Left forelimb (tissue), 1 donor: ENCODE results near the gene FGFR2.
A peak's percentile ranks its signal among the peaks of the same experiment; 100 is the strongest.

ENCODE experiments used
- DNase-seq: peaks from one replicate; pipeline ENCODE4 v3.0.0-alpha.2; 2018; ENCODE audit warnings: low spot score

The FGFR2 gene

DNA sequence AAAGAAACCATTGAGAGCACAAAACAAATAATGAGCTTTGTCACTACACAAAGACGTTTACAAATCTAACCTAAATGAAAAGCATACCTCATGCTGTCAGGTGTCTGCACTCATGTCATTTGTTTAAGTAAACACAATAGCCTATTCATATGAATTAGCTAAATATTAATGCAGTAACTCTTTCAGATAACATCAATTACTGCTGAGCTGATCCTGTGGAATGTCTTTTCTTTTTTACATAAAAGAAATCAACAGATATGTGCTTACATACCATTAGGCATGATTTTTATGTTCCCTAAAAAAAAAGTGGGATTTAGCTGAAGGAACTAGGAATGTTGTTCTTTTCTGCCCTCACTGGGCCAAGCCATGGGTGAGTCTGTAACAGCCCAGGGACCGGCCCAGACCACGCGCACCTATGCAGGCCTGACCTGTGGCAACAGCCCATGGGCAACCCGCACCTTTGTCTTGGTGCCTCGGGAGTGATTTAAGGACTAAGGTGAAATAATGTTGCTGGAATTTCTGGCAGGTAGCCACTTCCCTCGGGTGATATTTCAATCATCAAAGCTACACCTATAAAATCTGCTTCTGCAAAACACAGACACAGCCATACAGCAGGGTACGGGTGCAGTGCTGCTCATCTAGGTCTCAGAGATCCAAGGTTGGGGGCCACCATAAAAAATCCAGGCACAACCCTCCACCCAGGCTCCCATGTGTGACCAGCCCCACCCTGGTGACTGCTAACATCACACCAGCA is 44.6 kb downstream of the FGFR2 start:
- DNase-seq, result no peak

DNA sequence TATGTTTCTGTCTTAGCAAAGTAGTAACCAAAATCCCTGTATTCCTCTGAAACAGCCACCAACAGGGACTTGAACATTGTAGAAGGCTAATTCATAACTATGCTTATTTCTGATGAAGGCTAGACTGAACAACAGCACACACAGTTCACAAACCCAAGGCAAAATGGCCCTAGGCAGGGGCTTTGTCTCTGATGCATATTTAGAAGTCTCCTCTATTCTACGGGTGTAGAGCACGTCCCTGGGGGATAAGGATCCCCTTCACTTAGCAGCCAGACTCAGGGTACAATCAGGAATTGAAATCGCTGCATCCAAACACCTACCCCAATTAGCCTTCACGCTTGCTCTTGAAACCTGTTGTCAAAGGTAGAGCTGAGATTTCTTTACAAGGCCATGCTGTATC is 45.5 kb downstream of the FGFR2 start:
- no peak for DNase-seq

DNA sequence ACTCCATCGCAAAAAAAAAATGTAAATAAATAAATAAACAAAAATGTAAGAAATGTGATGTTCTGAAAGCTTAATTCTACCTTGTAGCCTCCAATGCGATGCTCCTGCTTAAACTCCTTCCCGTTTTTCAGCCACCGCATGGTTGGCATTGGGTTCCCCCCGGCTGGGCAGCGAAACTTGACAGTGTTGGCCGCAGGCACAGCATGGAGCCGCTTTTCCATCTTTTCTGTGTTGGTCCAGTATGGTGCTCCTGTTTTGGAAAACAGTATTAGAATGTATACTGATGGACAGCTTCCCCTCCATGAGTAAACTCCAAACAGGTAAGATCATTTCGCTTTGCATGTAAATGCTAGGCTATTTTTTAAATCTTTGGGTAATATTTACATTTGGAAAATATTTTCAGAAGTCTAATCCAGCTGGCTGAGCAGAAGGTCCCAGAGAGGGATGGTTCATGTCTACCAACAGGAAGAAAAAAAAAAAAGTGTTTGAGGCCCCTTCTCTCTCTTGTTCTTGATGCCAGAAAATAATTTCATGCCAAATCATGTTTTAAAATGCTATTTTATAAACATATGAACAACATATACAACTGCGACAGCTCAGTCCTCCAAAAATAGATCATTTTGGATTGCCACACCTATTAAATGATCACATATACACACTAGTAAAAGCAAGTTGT is 46.9 kb downstream of the FGFR2 start:
- DNase-seq, result no peak

DNA sequence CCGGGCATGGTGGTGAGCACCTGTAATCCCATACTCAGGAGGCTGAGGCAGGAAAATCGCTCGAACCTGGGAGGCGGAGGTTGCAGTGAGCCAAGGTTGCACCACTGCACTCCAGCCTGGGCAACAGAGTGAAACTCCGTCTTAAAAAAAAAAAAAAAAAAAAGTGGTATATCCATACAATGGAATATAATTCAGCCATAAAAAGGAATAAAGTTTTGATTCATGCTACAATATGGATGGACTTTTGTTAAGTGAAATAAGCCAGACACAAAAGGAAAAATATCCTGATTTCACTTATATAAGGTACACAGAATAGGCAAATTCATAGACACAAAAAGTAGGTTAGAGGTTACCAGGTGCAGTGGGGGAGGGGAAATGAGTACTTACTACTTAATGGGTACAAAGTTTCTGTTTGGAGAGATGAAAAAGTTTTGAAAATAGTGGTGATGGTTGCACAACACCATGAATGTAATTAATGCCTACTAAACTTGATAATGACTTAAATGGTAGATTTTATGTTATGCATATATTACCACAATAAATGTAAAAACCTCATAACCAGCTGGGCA is 53.9 kb downstream of the FGFR2 start:
- no peak for DNase-seq

DNA sequence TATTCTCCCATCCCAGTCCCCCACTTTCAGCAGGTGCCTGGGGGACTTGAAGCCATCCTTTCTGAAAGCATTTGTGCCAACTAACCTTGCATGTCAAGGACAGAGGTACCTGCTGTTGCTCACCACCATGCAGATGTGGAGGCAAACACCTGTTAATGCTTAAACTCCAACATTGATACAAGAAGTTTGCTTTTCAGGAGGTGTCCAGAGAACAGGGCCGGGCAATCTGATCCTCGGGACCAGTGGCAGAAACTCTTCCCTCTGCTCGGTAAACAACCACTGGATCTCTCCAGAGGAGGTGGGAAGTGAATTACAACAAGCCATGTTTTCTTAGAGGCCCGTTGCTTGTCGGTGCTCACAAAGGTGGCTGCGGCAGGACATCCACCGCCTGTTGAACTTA is 54.7 kb downstream of the FGFR2 start:
- DNase-seq, result no peak

DNA sequence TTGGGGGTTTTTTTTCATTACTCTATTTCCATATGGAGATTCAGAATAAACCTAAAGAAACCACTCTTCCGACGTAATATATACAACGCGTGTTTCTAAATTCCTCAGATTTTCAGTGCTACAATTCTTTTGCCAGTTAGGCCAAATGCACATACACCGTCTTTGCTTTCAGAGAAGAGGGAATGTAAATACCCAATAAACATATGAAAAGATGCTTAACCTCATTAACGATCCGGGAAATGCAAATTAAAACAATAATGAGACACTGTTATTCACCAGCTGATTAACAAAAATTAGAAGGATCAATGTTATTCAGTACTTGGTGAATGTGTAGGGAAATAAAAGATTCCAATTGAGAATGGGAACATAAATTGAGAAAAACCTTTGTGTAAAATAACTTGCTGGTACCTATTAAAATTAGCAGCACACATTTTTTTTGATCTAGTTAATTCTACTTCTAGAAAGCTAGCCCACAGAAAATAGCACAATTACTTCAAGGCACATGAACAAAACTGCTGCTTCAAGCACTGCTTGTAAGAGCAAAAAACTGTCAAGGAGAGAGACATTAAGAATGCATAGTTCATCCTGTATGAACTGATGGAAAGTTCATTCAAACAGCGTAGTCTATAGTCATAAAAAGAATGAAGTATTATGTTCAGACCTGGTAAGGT is 56.7 kb downstream of the FGFR2 start:
- no peak for DNase-seq

DNA sequence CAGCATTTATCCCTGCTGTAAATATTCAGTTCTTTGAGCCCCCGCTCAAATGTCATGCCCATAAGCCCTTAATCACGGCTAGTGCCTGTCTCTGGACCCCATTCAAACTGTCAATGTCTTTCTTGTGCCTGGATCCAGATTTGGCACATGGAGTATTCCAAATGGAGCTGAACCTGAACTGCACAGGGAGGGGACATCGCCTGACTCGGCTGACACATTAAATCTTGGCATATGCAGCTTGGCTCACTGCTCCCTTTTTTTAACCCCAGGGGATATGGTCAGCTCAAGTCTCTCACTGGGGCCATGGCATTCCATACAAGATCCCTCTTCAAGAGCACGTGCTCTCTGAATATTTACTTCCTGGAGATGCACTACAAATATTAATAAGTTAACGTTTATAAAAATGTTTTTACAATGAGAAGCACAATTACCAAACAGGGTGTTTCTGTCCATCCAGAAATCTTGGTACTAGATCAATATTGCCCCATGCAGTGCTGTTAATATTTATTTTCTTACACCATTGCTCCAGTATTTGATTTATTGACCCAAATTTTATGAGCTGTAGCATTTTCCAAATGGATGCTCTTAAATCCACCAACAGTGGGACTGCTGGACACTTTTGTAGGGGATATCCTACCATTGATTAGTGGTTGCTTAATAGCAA is 57.4 kb downstream of the FGFR2 start:
- no peak for DNase-seq

DNA sequence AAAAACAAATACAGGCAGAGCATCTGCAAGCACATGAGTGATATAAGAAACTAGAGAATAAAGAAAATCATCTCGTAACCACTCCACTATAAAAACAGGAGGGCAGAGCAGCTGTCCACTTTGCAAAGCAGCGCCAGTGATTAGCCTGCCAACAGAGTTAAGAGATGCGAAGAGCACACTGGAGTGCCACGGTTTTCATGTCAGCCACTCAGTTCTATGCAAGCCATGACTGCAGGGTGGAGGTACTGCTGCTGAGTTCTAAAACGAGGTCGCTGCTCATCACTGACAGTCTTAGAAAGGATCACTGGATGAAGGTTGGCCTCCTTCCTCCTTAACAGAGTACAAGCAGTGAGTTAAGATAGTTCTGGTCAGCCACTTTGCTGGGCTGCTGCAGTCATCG is 58.5 kb downstream of the FGFR2 start:
- no peak for DNase-seq

DNA sequence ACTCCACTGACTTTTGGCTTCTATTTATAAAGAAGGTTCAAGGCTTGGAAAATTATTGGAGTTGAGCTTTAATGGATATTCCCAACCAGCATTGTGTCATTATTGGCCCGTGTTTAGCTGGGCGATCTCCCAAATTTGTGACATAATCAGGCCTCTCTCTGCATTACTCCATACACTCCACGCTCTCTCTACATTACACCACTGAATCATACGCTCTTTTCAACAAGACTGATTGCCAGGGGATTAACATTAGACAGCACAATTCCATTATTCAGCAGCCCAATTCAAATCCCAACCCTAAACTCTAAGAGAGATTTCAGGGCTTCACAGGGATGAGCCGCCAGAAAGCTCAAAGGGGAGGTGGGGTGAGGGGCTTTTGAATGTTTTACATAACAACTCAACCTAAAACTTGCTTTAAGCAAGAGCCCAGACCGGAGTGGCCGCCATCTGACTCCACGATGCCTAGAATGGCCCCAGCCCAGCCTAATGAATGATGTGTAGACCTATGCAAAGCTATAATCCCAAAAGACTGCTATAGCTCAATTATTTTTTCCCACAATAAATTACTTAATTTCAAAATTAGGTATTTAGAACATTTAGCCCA is 61.8 kb downstream of the FGFR2 start:
- DNase-seq, result peak; percentile 84

DNA sequence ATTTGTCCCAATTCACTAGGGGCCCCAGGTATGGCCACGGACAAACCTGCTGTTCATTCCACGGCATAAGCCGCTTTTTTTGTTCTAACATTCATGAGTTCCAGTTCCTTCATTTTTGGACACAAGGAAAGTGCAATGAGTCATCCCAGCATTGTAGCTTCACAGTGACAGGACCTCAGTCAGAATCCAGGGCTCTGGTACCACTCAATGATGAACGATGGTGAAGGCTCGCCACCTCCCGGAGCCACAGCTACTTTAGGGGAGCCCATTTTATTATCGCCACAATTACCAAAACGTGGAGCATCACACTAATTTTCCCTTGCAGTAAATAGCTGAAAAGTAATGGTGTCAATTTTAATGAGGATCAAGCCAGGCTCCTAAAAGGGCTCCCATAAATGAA is 62.9 kb downstream of the FGFR2 start:
- no peak for DNase-seq

DNA sequence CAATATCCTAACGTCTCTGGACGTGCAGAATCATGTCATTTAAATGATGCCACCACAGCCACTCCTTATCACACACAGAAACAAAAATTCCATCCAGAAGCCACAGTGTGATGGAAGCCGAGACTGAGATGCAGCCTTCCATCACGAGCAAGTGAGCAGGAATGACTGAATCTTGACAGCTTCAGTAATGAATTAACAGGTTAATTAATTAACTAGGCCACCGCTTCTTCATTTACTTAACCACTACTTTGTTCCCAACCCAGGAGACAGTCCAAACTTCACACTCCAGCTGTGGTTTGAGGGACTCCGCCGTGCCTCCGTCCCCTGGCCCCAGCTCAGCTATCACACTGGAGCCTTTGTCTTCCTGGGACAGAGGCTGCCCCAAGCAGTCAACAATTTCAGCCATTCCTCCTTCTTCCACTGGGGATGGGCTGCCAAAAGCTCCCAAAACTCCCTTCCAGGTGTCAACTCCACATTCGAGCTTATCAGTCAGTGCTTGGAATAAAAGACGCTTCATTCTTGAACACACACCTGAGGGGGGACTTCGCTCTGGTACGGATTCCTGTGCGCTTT is 65.9 kb downstream of the FGFR2 start:
- no peak for DNase-seq

DNA sequence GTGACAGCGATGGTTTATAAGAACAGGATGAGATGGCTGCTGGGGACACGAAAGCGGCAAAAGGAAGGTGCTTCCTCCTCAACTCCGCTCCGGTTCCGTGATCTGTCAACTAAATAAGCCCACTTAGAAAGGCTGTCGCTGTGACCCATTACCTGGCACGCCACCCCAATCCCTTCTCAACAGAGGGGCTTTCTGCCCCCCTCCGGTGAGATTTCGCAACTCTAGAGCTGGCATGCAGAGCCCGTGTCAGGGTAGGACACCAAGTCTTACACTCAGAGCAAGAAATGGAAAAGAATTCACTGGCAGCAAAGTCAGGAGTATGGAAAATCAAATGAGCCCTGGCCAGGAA is 66.4 kb downstream of the FGFR2 start:
- DNase-seq, result no peak

DNA sequence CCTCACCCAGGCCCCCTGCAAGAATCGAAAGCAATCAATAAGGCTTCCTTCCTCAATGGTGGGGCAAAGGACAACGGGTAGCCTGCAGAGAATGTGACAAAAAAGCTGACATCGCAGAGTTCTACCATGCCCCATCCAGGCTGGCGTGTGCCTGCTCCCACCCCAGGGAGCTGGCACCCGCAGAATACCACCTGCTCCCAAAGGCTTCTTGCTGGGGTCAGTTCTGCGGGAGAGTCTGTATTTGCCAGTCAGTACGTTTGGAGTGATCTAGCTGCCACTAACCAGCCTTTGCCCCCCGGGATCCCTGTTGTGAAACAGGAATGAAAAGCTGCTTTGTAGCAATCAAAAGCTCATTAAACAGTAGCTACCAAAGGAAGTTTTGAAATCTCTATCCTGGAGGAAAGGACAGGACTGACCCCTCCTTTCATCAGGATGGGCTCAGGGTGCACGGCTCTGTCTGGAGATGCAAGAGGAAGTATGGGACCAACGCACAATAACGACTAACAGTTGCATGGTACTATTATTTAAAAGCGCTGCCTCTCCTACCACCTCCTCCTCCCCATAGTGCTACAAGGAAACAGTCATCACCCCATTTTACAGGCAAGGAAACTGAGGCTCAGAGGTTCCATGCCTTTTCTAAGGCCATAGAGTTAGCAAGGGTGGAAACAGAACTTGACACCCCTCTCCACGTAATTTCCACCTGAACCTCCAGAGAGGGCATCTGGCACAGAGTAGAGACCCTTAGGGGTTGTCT is 67.0 kb downstream of the FGFR2 start:
- DNase-seq, result no peak

DNA sequence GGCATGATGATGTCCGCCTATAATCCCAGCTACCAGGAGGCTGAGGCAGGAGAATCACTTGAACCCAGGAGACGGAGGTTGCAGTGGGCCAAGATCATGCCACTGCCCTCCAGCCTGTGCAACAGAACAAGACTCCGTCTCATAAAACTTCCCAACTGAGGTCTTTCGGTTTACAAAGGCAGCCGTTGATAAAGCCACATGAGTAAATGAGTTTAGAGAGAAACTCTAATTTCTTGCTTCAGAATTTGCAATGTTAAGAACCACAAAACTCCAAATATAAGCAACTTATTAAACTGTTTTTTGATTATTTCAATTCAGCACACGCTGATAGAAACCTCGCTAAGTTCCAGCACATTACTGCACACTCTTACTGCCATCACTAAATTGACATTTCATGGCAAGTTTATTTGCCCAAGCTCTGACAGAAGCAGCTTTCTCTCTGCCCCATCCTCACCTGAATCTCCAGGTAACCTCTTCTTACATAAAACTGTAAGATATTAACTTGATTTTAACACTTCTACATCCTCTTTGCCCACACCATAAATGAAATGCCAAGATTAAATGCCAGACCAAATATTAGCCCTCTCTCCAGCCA is 67.7 kb downstream of the FGFR2 start:
- no peak for DNase-seq

DNA sequence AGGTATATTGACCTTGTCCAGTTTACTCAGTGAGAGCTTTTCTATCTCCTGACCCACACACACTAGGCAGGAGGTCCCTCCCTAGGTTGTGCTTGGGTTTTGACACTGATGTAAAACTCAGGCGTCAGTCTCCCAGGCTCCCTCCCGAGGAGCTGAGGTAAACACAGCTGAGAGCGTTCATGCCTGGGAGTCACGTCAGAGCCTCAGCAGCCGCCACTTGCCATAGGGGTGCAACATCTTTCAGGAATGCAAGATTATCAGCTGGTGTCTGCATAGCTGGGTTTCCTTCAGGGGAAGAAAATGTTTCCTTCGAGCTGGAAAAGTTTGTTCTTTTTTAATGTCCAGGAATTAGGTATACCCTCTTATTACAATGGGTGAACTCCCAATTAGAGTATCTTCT is 70.6 kb downstream of the FGFR2 start:
- DNase-seq, result no peak

DNA sequence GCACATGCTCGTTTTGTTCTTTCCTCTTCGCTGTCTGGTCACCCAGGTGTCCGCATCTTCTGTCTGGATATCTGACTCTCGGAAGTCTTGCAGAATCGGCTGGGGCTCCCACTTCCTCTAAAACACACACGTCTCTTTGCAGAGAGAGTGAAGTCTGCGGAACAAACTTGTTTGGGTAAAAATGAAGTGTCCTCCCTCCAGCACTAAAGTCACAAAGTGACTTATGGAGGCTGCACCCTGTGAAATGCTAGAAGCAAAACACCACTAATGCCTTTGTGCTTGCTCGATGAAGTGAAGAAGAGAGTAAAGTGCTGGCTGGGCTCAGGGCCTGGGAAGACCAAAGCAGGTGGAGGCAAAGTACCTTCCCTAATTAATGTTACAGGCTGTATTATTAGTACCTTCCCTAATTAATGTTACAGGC is 71.4 kb downstream of the FGFR2 start:
- no peak for DNase-seq

DNA sequence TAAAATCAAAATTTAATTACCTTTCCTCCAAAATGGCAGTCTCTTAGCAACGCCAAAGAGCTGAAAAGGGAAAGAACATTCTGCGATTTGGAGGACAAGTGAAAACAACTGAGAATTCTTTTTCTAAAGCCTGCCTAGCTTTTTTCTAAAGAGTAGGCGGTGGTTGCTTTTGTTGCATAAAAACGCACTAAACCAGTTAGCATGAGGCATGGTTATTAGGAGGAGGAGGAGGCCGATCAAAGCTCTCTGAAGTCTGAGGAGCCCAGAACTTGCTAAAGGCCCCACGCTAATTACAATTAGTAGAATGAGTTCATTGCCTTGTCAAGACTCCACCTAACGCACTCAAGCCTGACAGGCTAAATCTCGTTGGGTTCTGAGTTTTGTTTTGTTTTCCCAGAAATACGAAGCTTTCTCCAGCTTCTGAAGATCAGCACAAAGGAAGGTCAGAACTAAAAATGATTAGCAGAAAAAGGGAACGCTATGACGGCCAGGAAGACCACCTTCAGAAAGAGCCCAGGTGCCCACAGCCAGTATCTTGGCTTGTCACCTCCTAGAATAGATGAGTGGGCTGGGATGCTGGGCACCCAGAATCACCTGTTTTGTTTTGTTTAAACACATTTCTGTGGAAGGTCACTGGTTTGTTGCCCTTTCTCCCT is 72.0 kb downstream of the FGFR2 start:
- DNase-seq, result no peak

DNA sequence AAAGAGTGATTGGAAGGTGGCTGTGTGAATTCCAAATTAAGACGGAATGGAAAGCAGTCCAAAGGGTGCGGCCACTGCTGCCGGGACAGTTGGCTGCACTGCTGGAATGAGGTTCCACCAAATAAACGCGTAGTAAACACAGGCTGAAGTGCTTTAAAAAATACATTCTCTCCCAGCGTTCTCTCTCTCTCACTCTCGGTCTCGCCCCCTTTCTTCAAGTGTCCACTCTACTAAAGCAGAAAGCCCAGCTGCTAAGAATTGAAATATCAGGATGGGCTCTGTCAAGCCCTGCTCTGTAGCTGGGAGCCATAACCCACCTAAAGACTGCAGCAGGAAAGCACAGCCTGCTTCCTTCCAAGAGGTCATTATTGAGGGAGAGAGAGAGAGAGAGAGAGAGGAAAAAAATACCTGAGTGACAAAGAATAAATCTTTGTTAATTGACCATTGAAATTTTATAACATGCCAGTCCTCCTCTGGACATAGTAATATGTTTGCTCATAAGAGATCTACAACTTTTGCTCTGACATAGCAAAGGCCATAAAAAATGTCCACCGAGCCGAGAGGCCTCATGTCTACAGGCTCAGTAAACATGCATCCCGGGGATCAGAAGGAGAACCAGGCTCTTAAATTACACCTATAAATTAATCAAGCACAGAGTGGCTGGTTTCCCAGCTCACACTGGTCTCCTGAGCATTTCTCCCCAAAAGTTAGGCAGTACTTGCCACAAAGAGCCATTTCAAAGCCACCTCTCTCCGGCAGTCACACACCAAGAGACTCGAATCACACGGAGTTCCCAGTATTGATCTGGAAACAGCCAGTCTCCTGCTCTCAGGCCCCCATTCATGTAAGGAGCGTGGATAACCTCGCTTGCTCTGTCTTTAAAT is 72.8 kb downstream of the FGFR2 start:
- no peak for DNase-seq
